ENCODE data around the gene ORC5. TPM values are rescaled to one million over a fixed set of nuclear protein-coding genes. Genes with fewer than 3 reads are reported as not detected.

The ORC5 gene
- total RNA-seq, 6 donors from 2014 or later, result 4.9 to 22.0 (median 13.8) TPM

DNA sequence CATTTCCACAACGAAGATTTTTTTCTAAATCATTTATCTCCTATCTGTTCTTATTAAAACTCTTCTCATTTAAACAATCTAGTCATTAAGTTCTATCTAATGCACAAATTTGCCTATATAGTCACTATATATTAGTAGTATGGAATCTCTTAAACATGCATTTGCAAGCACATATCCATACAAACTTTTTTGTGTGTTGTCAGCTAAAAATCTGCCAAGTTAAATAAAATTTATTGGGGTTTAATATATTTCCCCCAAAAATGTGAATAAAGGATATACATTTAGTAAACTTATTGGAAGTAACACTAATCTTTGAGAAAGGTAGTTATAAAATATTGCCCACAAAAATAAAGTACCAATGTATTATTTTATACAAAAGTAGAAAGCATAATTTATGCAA is 55.3 kb downstream of the ORC5 start:
- WGBS, 2 donors, result 86 to 89% methylated on average over 1 of the region's 1 CpG
- H3K36me3 ChIP-seq, result peaks cover 0 to 4% (median 0%) of the 10 kb centered on the region in 4 donors
- no peaks in the 10 kb centered on the region for H3K9me3 ChIP-seq
- no peak overlapping the region for H3K4me3 ChIP-seq
- ATAC-seq (ENCODE audit: low FRiP score in 2 of 2) (no peak), DNase-seq (no peak)
- no peaks in the 10 kb centered on the region for H3K27me3 ChIP-seq
- no peak overlapping the region for H3K27ac ChIP-seq
- no peak for TF ChIP-seq EP300 (IDR thresholded peaks at IDR 0.05)
- TF ChIP-seq, protein P1, sequence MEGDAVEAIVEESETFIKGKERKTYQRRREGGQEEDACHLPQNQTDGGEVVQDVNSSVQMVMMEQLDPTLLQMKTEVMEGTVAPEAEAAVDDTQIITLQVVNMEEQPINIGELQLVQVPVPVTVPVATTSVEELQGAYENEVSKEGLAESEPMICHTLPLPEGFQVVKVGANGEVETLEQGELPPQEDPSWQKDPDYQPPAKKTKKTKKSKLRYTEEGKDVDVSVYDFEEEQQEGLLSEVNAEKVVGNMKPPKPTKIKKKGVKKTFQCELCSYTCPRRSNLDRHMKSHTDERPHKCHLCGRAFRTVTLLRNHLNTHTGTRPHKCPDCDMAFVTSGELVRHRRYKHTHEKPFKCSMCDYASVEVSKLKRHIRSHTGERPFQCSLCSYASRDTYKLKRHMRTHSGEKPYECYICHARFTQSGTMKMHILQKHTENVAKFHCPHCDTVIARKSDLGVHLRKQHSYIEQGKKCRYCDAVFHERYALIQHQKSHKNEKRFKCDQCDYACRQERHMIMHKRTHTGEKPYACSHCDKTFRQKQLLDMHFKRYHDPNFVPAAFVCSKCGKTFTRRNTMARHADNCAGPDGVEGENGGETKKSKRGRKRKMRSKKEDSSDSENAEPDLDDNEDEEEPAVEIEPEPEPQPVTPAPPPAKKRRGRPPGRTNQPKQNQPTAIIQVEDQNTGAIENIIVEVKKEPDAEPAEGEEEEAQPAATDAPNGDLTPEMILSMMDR (IDR thresholded peaks at IDR 0.05), result no peak
- TF ChIP-seq POLR2A (IDR thresholded peaks at IDR 0.05), result no peak
- no peak for TF ChIP-seq POLR2AphosphoS5 (IDR thresholded peaks at IDR 0.05)
- no peaks in the 10 kb centered on the region for H3K4me1 ChIP-seq

DNA sequence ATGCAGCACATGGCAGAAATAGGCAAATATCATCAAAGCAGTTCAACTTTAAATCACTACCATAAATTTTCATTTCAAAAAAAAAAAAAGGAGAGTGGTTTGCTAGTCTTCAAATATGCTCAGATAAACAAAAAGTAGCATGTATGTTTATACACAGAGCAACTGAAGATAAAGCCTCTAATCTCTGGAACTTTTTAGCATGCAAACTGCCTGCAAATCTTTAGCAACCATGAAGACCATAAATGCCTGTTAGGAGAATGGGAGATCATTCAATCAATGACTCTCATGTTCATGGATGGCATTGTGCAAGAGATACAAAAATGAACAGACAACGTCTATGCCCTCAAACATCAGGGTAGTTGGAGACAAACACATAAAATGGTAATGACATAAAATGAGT is 57.3 kb downstream of the ORC5 start:
- Histone ChIP-seq H3K4me1 (no peaks in the 10 kb centered on the region), H3K27ac (no peak overlapping the region), H3K4me3 (no peak overlapping the region), H3K9me3 (no peaks in the 10 kb centered on the region), H3K36me3 (peaks cover 0 to 4% (median 0%) of the 10 kb centered on the region in 4 donors), H3K27me3 (no peaks in the 10 kb centered on the region)
- DNase-seq (no peak), ATAC-seq (ENCODE audit: low FRiP score in 2 of 2) (no peak)
- TF ChIP-seq, protein P1 (IDR thresholded peaks at IDR 0.05), result no peak
- TF ChIP-seq EP300 (IDR thresholded peaks at IDR 0.05) (no peak), POLR2AphosphoS5 (IDR thresholded peaks at IDR 0.05) (no peak), POLR2A (IDR thresholded peaks at IDR 0.05) (no peak)
- 73 to 76% methylated on average over 1 of the region's 1 CpG for WGBS, 2 donors

DNA sequence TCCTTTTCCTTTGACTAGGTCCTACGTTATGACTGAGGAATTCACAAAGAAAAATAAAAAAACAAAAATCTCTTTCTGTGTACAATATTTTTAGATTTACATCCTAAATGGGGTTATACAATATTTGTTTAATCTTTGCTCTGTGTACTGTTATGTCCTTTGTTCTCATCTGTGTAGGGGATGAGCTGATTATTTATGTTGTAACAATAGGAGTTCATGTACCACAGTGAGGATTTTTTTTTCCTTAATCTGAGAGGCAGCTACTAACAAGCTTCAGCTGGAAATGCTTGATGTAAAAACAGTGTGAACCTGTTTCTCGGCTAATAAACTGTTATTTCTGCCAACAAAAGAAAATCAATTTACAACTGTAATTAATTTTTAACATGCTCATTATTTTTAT is 58.0 kb downstream of the ORC5 start:
- Histone ChIP-seq H3K27me3 (no peaks in the 10 kb centered on the region), H3K9me3 (no peaks in the 10 kb centered on the region), H3K4me1 (no peaks in the 10 kb centered on the region), H3K4me3 (no peak overlapping the region), H3K27ac (no peak overlapping the region), H3K36me3 (peaks cover 0 to 4% (median 0%) of the 10 kb centered on the region in 4 donors)
- TF ChIP-seq, protein P1 (IDR thresholded peaks at IDR 0.05), result no peak
- TF ChIP-seq POLR2AphosphoS5 (IDR thresholded peaks at IDR 0.05) (no peak), EP300 (IDR thresholded peaks at IDR 0.05) (no peak), POLR2A (IDR thresholded peaks at IDR 0.05) (no peak)
- DNase-seq (no peak), ATAC-seq (ENCODE audit: low FRiP score in 2 of 2) (no peak)
- 70 to 81% methylated on average over 2 of the region's 2 CpGs for WGBS, 2 donors

DNA sequence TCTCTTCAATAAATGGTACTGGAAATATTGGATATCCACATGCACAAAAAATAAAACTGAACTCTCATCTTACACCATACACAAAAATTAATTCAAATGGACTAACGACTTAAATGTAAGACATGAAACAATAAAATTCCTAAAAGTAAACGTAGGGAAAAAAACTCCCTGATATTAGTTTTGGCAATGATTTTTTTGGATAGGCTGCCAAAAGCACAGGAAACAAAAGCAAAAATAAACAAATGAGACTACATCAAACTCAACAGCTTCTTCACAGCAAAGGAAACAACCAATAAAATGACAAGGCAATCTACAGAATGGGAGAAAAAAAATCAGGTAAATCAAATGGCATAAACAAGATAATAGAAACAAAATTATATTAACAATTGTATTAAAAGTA is 65.7 kb downstream of the ORC5 start:
- Histone ChIP-seq H3K9me3 (no peaks in the 10 kb centered on the region), H3K36me3 (peaks cover 0 to 16% (median 0%) of the 10 kb centered on the region in 4 donors), H3K4me1 (no peaks in the 10 kb centered on the region), H3K27me3 (no peaks in the 10 kb centered on the region), H3K27ac (no peak overlapping the region), H3K4me3 (no peak overlapping the region)
- WGBS, 2 donors, result 41 to 77% methylated on average over 2 of the region's 2 CpGs
- DNase-seq (no peak), ATAC-seq (ENCODE audit: low FRiP score in 2 of 2) (no peak)
- TF ChIP-seq POLR2A (IDR thresholded peaks at IDR 0.05) (no peak), EP300 (IDR thresholded peaks at IDR 0.05) (no peak), POLR2AphosphoS5 (IDR thresholded peaks at IDR 0.05) (no peak)
- TF ChIP-seq, protein P1 (IDR thresholded peaks at IDR 0.05), result no peak

DNA sequence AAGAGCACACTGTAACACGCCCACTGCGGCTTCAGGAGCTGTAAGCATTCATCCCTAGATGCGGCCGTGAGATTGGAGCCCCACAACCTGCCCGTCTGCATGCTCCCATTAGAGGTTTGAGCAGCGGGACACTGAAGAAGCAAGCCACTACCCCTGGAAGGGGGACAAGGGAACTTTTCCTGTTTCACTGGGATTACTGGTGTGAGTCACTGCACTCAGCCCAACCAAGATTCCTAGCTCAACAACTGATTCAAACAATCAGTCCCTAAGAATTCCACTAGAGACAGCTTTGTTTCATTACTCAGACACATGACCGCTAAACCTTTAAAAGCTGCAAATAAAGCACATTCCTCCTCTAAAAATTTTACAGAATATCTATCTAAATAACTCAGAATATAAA is 69.8 kb downstream of the ORC5 start:
- H3K4me1 ChIP-seq, result no peaks in the 10 kb centered on the region
- no peak overlapping the region for H3K4me3 ChIP-seq
- no peak overlapping the region for H3K27ac ChIP-seq
- peaks cover 4 to 48% (median 8%) of the 10 kb centered on the region in 4 donors for H3K36me3 ChIP-seq
- DNase-seq (no peak), ATAC-seq (ENCODE audit: low FRiP score in 2 of 2) (peak in 1 of 2 donors; percentile 42)
- no peaks in the 10 kb centered on the region for H3K27me3 ChIP-seq
- TF ChIP-seq EP300 (IDR thresholded peaks at IDR 0.05) (no peak), POLR2AphosphoS5 (IDR thresholded peaks at IDR 0.05) (no peak), POLR2A (IDR thresholded peaks at IDR 0.05) (no peak)
- TF ChIP-seq, protein P1 (IDR thresholded peaks at IDR 0.05), result no peak
- no peaks in the 10 kb centered on the region for H3K9me3 ChIP-seq
- 94 to 98% methylated on average over 7 of the region's 7 CpGs for WGBS, 2 donors
